Right renal cortex interstitium (tissue), 3 donors: Measurements from ENCODE around the gene DNAJC18. TPM values are rescaled to one million over a fixed set of nuclear protein-coding genes. Genes with fewer than 3 reads are reported as not detected.

Source experiments
- DNase-seq, 3 donors: peaks; one replicate each; pipeline ENCODE4 v3.0.0-alpha.2; 2013; ENCODE audit warnings: low read depth in 3 of 3, low spot score in 2 of 3
- polyA plus RNA-seq, 3 donors: library from polyadenylated mRNA; unstranded; fragments of 120-200 nt; gene quantifications; one replicate each; pipeline ENCODE4 v1.2.1, GENCODE V29; 2013; ENCODE audit not compliant: insufficient read length in 3 of 3

Gene DNAJC18
- polyA plus RNA-seq, 3 donors = 27.5 to 33.4 (median 32.5) TPM

GRCh38 chr5:139406963-139407362 lies 32.4 kb downstream of the DNAJC18 start:
- no peak for DNase-seq

- no peak for DNase-seq
These were observed 34.9 kb downstream of the DNAJC18 start for GRCh38 chr5:139404484-139404840.

GRCh38 chr5:139403787-139404483 lies 35.4 kb downstream of the DNAJC18 start, which contains the start of gene SPATA24:
Gene SPATA24 (minus strand): TSS chr5:139404089. CDS start chr5:139404060, 29 bp downstream.
- peak; percentile 93 to 94 (median 94) for DNase-seq

- no peak for DNase-seq
These were observed 35.9 kb downstream of the DNAJC18 start for GRCh38 chr5:139403418-139403786.

GRCh38 chr5:139402561-139403158 lies 36.7 kb downstream of the DNAJC18 start:
- no peak for DNase-seq

- no peak for DNase-seq
These were observed 37.8 kb downstream of the DNAJC18 start for GRCh38 chr5:139401546-139401945.

GRCh38 chr5:139399501-139400121 lies 39.7 kb downstream of the DNAJC18 start:
- DNase-seq = no peak

- no peak for DNase-seq
These were observed 41.4 kb downstream of the DNAJC18 start for GRCh38 chr5:139397921-139398320.

- DNase-seq = no peak
These were observed 42.6 kb downstream of the DNAJC18 start for GRCh38 chr5:139396691-139397090.

GRCh38 chr5:139395844-139396640 lies 43.3 kb downstream of the DNAJC18 start:
- no peak for DNase-seq

GRCh38 chr5:139394654-139395566 lies 44.4 kb downstream of the DNAJC18 start, which contains the start of gene PROB1:
Gene PROB1 (minus strand): TSS chr5:139395104. CDS start chr5:139395081, 23 bp downstream.
- DNase-seq = no peak

- no peak for DNase-seq
These were observed 45.1 kb downstream of the DNAJC18 start for GRCh38 chr5:139394123-139394653.

GRCh38 chr5:139393497-139394122 lies 45.7 kb downstream of the DNAJC18 start:
- DNase-seq = no peak

GRCh38 chr5:139392678-139393496 lies 46.4 kb downstream of the DNAJC18 start:
- no peak for DNase-seq

GRCh38 chr5:139392324-139392677 lies 47.0 kb downstream of the DNAJC18 start:
- DNase-seq = no peak

GRCh38 chr5:139391570-139392323 lies 47.6 kb downstream of the DNAJC18 start:
- DNase-seq = no peak

GRCh38 chr5:139390639-139391569 lies 48.4 kb downstream of the DNAJC18 start:
- DNase-seq = no peak
